GM23338 (cell line): ENCODE results near the gene SLC35F4. TPM values are rescaled to one million over a fixed set of nuclear protein-coding genes. Genes with fewer than 3 reads are reported as not detected.

ENCODE experiments used
- CREB1 ChIP-seq: fragments of 250-450 bp; sonication (Bioruptor Pico); IDR thresholded peaks from 2 replicates; pipeline ENCODE4 v1.5.0; 2020; ENCODE audit warnings: low read depth, mild to moderate bottlenecking, moderate library complexity
- JUNB ChIP-seq: IDR thresholded peaks from one replicate; pipeline ENCODE4 v1.6.1; 2016; ENCODE audit warnings: antibody characterized with exemption; ENCODE audit not compliant: unreplicated experiment
- POLR2AphosphoS5 ChIP-seq: IDR thresholded peaks from 2 replicates; pipeline ENCODE4 v1.6.1; 2016; ENCODE audit warnings: antibody characterized with exemption, low read depth
- REST ChIP-seq: IDR thresholded peaks from one replicate; pipeline ENCODE4 v1.6.1; 2018; ENCODE audit warnings: antibody characterized with exemption; ENCODE audit not compliant: unreplicated experiment
- ZNF462 ChIP-seq: fragments of 250-450 bp; sonication (Bioruptor Pico); IDR thresholded peaks from 2 replicates; pipeline ENCODE4 v1.5.0; 2020; ENCODE audit warnings: mild to moderate bottlenecking, moderate library complexity
- polyA plus RNA-seq: library from polyadenylated mRNA; unstranded; fragments of >200 nt; fragmentation: Nextera tagmentation; extraction: Ambion mirVana; gene quantifications from 2 replicates; pipeline ENCODE4 v1.2.1, GENCODE V29; 2016
- total RNA-seq: library from RNA; depleted of rRNA; stranded (reverse); fragments of >200 nt; shearing (Covaris generic); gene quantifications from 2 replicates; pipeline ENCODE4 v1.2.3, GENCODE V29; 2014

SLC35F4 gene
- total and polyA plus RNA-seq, 2 experiments from 2014 or later: 0.10 TPM; not detected in 1

GRCh38 chr14:57610631-57611030 is 255.3 kb downstream of the SLC35F4 start (continued):
- TF ChIP-seq ZNF462 (CRISPR knock-in tag) (no peak), REST (no peak), JUNB (no peak), POLR2AphosphoS5 (no peak), CREB1 (CRISPR knock-in tag) (no peak)
